Astrocyte (in vitro differentiated cells and primary cell): ENCODE data around the gene ISOC1. TPM values are rescaled to one million over a fixed set of nuclear protein-coding genes. Genes with fewer than 3 reads are reported as not detected.

Experiments
- DNase-seq: peaks from one replicate; pipeline ENCODE4 v3.0.0-alpha.2; 2010; ENCODE audit warnings: low read depth
- FAIRE-seq: peaks from 2 replicates; lab custom pipeline; 2011; peaks lifted over from hg19 to GRCh38; lab: Jason Lieb, UNC
- H2AFZ ChIP-seq: 2 replicates; pipeline ENCODE4 v1.6.0; 2012; ENCODE audit warnings: low read depth, low read length, inconsistent platforms
- H3K27ac ChIP-seq: 2 replicates; pipeline ENCODE4 v1.5.1; 2011; ENCODE audit warnings: low read depth, low read length, inconsistent platforms
- H3K27me3 ChIP-seq: 2 replicates; pipeline ENCODE4 v1.6.0; 2011; ENCODE audit warnings: low read length, inconsistent platforms; ENCODE audit not compliant: insufficient read depth
- H3K36me3 ChIP-seq: 2 replicates; pipeline ENCODE4 v1.5.1; 2011; ENCODE audit warnings: low read length, inconsistent platforms; ENCODE audit not compliant: insufficient read depth
- H3K4me1 ChIP-seq: 2 replicates; pipeline ENCODE4 v1.5.1; 2011; ENCODE audit warnings: low read length, inconsistent platforms; ENCODE audit not compliant: insufficient read depth
- H3K4me2 ChIP-seq: 2 replicates; pipeline ENCODE4 v1.6.0; 2012; ENCODE audit warnings: low read length, inconsistent platforms
- H3K4me3 ChIP-seq: 2 replicates; pipeline ENCODE4 v1.5.1; 2011; ENCODE audit warnings: low read depth, mild to moderate bottlenecking, low read length, inconsistent platforms; ENCODE audit not compliant: insufficient read depth
- H3K79me2 ChIP-seq: 2 replicates; pipeline ENCODE4 v1.6.0; 2012; ENCODE audit warnings: mild to moderate bottlenecking, low read length, inconsistent platforms; ENCODE audit not compliant: insufficient read depth
- H3K9ac ChIP-seq: 2 replicates; pipeline ENCODE4 v1.6.0; 2012; ENCODE audit warnings: mild to moderate bottlenecking, low read length, inconsistent platforms
- H3K9me3 ChIP-seq: 2 replicates; pipeline ENCODE4 v1.5.1; 2012; ENCODE audit warnings: low read depth, mild to moderate bottlenecking, low read length, inconsistent platforms; ENCODE audit not compliant: insufficient read depth
- H4K20me1 ChIP-seq: 2 replicates; pipeline ENCODE4 v1.6.0; 2012; ENCODE audit warnings: low read length, inconsistent platforms; ENCODE audit not compliant: insufficient read depth
- H3K27ac Mint-ChIP-seq: one replicate; pipeline ENCODE4 v1.8.0; 2021; ENCODE audit warnings: mild to moderate bottlenecking, mixed read lengths; ENCODE audit not compliant: unreplicated experiment
- H3K27me3 Mint-ChIP-seq: one replicate; pipeline ENCODE4 v1.8.0; 2021; ENCODE audit warnings: low read depth, mixed read lengths; ENCODE audit not compliant: unreplicated experiment
- H3K36me3 Mint-ChIP-seq: one replicate; pipeline ENCODE4 v1.8.0; 2021; ENCODE audit warnings: low read depth, mixed read lengths; ENCODE audit not compliant: unreplicated experiment
- H3K4me1 Mint-ChIP-seq: one replicate; pipeline ENCODE4 v1.8.0; 2021; ENCODE audit warnings: low read depth, mixed read lengths; ENCODE audit not compliant: unreplicated experiment
- H3K4me3 Mint-ChIP-seq: one replicate; pipeline ENCODE4 v1.8.0; 2021; ENCODE audit warnings: mild to moderate bottlenecking, moderate library complexity, mixed read lengths; ENCODE audit not compliant: unreplicated experiment
- H3K9me3 Mint-ChIP-seq: one replicate; pipeline ENCODE4 v1.8.0; 2021; ENCODE audit warnings: mild to moderate bottlenecking, mixed read lengths; ENCODE audit not compliant: unreplicated experiment
- EZH2 ChIP-seq: IDR thresholded peaks from 2 replicates; pipeline ENCODE4 v1.6.1; 2012; ENCODE audit warnings: mild to moderate bottlenecking, low read length, inconsistent platforms; ENCODE audit not compliant: insufficient read depth
- total RNA-seq: library from RNA; stranded (reverse); gene quantifications from 2 replicates; pipeline ENCODE4 v1.2.1, GENCODE V29; 2021
- TF ChIP-seq, protein P1 (sequence below): IDR thresholded peaks from 2 replicates; pipeline ENCODE4 v1.5.1; 2011; ENCODE audit warnings: low read depth, mild to moderate bottlenecking, inconsistent platforms, low read length, moderate library complexity; ENCODE audit not compliant: insufficient read depth

ISOC1 gene
- total RNA-seq, 1 donor from 2014 or later: 8.4 TPM

- DNase-seq (no peak), FAIRE-seq (no peak)
- Histone ChIP-seq H2AFZ (no peak overlapping the region), H3K9me3 (no peaks in the 10 kb centered on the region), H3K36me3 (no peaks in the 10 kb centered on the region), H3K27me3 (no peaks in the 10 kb centered on the region), H3K4me3 (no peak overlapping the region), H3K4me1 (no peaks in the 10 kb centered on the region), H3K27ac (no peak overlapping the region), H3K79me2 (no peaks in the 10 kb centered on the region), H3K4me2 (no peak overlapping the region), H3K9ac (no peak overlapping the region), H4K20me1 (no peaks in the 10 kb centered on the region)
- TF ChIP-seq EZH2: no peak
- TF ChIP-seq, protein P1, sequence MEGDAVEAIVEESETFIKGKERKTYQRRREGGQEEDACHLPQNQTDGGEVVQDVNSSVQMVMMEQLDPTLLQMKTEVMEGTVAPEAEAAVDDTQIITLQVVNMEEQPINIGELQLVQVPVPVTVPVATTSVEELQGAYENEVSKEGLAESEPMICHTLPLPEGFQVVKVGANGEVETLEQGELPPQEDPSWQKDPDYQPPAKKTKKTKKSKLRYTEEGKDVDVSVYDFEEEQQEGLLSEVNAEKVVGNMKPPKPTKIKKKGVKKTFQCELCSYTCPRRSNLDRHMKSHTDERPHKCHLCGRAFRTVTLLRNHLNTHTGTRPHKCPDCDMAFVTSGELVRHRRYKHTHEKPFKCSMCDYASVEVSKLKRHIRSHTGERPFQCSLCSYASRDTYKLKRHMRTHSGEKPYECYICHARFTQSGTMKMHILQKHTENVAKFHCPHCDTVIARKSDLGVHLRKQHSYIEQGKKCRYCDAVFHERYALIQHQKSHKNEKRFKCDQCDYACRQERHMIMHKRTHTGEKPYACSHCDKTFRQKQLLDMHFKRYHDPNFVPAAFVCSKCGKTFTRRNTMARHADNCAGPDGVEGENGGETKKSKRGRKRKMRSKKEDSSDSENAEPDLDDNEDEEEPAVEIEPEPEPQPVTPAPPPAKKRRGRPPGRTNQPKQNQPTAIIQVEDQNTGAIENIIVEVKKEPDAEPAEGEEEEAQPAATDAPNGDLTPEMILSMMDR: no peak
- Mint-ChIP-seq H3K36me3 (no peaks in the 10 kb centered on the region), H3K9me3 (no peaks in the 10 kb centered on the region), H3K4me1 (no peaks in the 10 kb centered on the region), H3K27me3 (peaks cover 3% of the 10 kb centered on the region), H3K27ac (no peak overlapping the region), H3K4me3 (no peak overlapping the region)
Measured at GRCh38 chr5:129065721-129066120, 28.8 kb upstream of the ISOC1 start.

DNA sequence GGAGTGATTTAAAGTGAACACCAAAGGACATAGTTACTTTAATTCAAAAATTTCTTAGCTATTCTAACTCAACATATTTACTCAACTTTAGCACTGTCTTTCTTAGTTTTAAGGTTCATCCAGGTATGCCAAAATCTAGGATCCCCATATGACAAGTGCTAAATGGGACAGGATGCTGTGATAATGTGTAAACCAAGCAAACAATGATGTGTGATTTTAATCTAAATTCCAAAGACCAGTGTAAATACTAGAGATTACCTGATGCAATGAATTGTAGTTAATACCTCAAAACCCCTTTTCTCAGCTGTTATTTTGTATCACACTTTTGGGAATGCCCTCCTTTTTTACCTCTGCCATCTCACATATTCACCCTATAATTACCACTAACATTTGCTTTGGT is 26.8 kb upstream of the ISOC1 start:
- no peak overlapping the region for H3K4me3 Mint-ChIP-seq
- FAIRE-seq: no peak
- H3K9ac ChIP-seq: no peak overlapping the region

GRCh38 chr5:129069292-129069691 is 25.3 kb upstream of the ISOC1 start:
- Histone ChIP-seq H4K20me1 (no peaks in the 10 kb centered on the region), H3K9ac (no peak overlapping the region), H3K27ac (no peak overlapping the region), H3K9me3 (no peaks in the 10 kb centered on the region), H3K4me1 (no peaks in the 10 kb centered on the region), H3K4me3 (no peak overlapping the region), H2AFZ (no peak overlapping the region), H3K27me3 (no peaks in the 10 kb centered on the region), H3K36me3 (no peaks in the 10 kb centered on the region), H3K79me2 (no peaks in the 10 kb centered on the region), H3K4me2 (no peak overlapping the region)
- Mint-ChIP-seq H3K4me3 (no peak overlapping the region), H3K36me3 (no peaks in the 10 kb centered on the region), H3K27me3 (no peaks in the 10 kb centered on the region), H3K4me1 (no peaks in the 10 kb centered on the region), H3K9me3 (no peaks in the 10 kb centered on the region), H3K27ac (no peak overlapping the region)
- DNase-seq: no peak
- no peak for FAIRE-seq
- no peak for TF ChIP-seq EZH2
- TF ChIP-seq, protein P1: no peak

More for the DNA sequence above, 26.8 kb upstream of the ISOC1 start:
- H3K9me3 ChIP-seq: no peaks in the 10 kb centered on the region
- DNase-seq: no peak
- Mint-ChIP-seq H3K27me3 (peaks cover 3% of the 10 kb centered on the region), H3K27ac (no peak overlapping the region), H3K4me1 (no peaks in the 10 kb centered on the region), H3K9me3 (no peaks in the 10 kb centered on the region), H3K36me3 (no peaks in the 10 kb centered on the region)
- no peak for TF ChIP-seq EZH2
- TF ChIP-seq, protein P1: no peak
- no peak overlapping the region for H2AFZ ChIP-seq
- H4K20me1 ChIP-seq: no peaks in the 10 kb centered on the region
- no peaks in the 10 kb centered on the region for H3K79me2 ChIP-seq
- no peak overlapping the region for H3K4me2 ChIP-seq
- no peaks in the 10 kb centered on the region for H3K27me3 ChIP-seq
- H3K36me3 ChIP-seq: no peaks in the 10 kb centered on the region
- H3K27ac ChIP-seq: no peak overlapping the region
- H3K4me1 ChIP-seq: no peaks in the 10 kb centered on the region
- H3K4me3 ChIP-seq: no peak overlapping the region
